HG03139 (cell line): Measurements from ENCODE around the gene BMP15.

ENCODE experiments used
- ATAC-seq: cut with Tn5 transposase; IDR thresholded peaks from one replicate; pipeline ENCODE4 v1.9.1; 2021; ENCODE audit not compliant: unreplicated experiment

The BMP15 gene

DNA sequence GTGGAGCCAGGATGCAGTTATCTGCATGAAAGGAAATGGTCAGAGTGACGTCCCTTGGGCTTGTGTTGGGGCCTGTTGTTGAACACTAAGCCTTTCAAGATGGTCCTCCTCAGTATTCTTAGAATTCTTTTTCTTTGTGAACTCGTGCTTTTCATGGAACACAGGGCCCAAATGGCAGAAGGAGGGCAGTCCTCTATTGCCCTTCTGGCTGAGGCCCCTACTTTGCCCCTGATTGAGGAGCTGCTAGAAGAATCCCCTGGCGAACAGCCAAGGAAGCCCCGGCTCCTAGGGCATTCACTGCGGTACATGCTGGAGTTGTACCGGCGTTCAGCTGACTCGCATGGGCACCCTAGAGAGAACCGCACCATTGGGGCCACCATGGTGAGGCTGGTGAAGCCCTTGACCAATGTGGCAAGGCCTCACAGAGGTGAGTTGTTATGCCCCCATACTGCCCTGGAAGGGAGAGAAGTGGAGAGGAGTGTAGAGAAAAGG is at the start of gene BMP15:
TSS of gene BMP15 (plus strand) at position 51 of the 492 bp plus-strand sequence. CDS start at position 100, 49 bp downstream.
- ATAC-seq: no peak

DNA sequence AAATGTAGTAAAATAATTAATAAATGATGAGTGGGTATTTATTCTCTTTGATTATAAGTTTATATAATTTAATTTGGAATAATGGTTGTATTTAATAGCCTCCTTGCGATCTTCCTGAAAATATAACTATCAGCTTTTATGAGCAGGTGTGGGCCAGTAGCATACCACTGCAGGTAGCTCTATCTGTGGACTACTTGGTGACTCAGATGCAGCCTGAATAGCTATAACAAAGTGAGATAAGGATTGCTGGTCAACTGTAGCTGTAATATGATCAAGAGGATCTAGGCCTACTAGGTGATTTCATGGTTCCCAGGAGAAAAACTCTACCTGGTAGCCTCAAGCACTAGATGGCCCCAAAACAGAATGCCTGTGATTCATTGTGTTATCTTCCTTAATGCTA is 47.1 kb upstream of the BMP15 start:
- no peak for ATAC-seq

DNA sequence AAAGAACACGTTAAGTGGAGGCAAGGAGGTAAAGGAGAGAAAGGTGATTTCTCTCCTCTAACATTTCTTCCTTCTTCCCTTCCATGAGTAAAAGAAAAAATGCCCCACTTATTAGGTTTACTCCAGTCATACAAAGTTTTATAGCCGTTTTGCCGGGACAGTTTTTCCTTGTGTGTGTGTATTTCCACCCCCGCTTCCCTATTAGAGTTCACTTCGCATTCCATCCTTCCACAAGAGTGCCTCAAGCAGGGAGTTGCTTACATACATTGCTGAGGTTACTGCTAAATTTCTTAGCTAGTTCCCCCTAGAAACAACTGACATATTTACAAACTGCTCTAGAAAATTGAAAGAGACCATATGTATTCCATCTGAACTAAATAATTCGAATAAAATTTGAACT is 45.2 kb upstream of the BMP15 start:
- no peak for ATAC-seq

DNA sequence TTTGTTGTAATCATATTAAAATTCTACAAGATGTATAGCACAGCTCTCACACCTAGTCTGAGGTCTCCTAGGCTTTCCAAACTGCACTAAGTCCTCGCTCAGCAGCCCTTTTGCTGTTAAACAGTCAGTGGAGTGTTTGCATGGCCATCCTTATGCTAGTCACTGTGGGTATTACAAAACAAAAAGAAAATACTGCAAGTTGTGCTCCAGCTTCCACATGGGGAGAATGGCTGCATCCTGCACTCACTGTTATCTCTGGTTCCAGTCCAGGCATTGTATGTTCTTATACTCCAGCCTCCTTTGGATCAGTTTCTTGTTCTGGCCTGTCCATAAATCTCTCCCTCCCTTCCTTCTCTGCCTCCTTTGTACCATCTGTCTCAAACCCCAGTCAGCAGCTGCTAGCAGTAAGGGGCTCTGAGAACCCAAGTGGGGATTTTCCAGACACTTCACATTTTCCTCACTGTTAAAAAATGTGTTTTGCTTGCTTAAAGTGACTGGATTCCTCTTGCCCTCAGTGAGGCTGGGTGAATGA is 38.5 kb upstream of the BMP15 start:
- ATAC-seq: no peak

DNA sequence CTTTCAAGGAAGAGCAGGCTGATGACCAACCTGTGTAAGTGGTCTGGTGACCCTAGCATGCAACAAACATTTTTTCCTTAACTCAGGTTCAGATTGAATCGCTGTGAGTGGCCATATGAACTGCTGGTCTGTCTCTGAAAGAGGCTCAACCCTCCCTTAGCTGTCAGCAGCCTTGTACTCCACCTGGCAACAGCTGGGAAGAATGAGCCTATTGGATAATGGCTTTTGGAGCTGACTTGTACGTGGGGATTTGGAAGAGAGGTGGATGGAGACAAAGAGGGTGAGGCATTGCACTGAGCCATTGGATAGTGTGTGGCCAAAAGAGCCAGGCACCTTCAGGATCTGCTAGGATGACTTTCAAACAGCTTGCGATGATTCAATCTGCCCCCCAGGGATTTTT is 35.7 kb upstream of the BMP15 start:
- ATAC-seq: no peak

DNA sequence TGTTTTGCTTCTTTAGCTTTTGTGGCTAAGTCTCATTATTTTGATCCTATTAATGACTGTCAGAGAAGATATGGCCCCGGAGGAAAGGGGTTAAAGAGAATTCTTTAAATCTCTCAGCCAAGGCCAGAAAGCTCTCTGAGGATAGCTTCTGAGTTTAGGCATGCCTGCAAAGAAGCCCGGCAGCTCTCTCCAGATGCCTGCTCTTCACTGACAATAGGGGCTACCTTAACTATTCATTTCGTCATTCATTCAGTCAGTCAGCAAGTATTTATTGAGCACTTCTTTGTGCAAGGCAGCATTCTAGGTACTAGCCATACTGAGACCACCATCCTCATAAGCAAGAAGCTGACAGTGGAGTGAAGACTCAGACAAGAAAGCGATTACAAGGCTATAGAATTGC is 34.0 kb upstream of the BMP15 start:
- ATAC-seq: no peak

DNA sequence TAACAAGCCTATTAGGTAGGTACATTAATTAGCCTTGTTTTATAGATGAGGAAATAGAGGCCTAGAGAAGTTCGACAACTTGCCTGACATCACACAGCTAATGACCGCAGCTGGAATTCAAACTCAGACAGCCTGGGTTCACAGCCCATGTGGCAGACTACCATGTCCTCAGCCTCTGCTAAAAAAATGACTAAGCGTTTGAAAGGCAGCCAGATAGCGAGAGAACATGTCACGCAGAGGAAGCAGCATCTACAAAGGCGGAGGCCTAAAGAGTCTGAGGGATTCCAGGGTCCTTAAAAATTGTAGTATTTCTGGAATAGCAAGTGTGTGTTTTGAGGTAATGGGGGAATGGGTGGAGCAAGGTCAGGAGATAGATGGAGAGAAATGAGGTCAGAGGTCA is 33.2 kb upstream of the BMP15 start:
- ATAC-seq: no peak

- ATAC-seq: no peak
These were observed 29.5 kb upstream of the BMP15 start for GRCh38 chrX:50881028-50881427.

DNA sequence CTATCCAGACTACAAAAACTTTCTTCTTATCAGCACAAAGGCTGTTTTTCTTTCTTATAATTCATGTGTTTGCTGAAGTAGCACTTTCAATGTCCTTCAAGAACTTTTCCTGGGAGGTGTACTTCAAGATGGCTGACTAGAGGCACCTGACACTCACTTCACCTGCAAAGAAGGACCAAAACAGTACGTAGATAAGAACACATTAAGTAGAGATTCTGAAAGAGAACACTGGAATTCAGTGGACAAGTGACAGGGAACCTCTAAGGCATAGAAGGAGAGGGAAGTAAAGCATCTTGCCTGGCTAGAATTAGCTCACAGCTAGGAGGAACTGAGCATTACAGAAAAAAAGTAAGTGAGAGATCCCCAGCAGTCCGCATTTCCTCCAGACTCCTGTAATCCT is 21.7 kb upstream of the BMP15 start:
- no peak for ATAC-seq

- no peak for ATAC-seq
These were observed 21.0 kb upstream of the BMP15 start for GRCh38 chrX:50889582-50889981.

DNA sequence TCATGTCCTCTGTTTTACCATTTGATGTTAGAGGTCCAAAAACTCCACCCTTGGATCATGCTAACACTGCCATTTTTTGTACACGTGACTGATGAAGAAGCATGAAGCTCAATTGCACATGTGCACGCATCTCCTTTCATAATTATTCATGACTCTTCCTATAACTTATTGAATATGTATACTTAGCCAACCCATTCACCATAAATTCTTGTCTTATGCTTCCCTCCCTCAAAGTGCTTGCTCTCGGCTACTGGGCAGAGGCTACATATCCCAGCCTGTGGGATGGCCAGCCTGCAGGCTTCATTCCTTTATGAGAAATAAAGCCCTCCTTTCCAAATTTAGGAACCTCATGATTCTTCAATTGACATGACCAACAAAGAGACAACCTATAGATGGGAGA is 17.5 kb upstream of the BMP15 start:
- no peak for ATAC-seq

GRCh38 chrX:50893466-50893865 is 17.1 kb upstream of the BMP15 start:
- no peak for ATAC-seq

GRCh38 chrX:50905334-50905733 is 5.2 kb upstream of the BMP15 start:
- no peak for ATAC-seq

- no peak for ATAC-seq
These were observed 3.0 kb downstream of the BMP15 start for GRCh38 chrX:50913520-50913919.

DNA sequence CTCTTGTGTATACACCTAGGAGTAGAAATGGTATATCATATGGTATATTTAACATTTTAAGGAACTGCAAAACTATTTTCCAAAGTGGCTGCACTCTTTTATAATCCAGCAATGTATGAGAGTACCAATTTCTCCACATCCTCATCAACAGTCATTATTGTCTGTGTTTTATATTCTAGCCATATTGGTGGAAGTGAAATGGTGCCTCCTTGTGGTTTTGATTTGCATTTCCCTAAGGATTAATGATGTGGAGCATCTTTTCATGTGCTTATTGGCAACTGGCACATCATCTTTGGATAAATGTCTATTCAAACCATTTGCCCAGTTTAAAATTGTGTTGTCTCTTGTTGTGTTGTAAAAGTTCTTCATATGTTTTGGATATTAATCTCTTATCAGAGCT is 9.6 kb downstream of the BMP15 start:
- no peak for ATAC-seq

- ATAC-seq: no peak
These were observed 16.6 kb downstream of the BMP15 start for GRCh38 chrX:50927127-50927526.

GRCh38 chrX:50941638-50942037 is 31.1 kb downstream of the BMP15 start:
- ATAC-seq: no peak

GRCh38 chrX:50942471-50942870 is 31.9 kb downstream of the BMP15 start:
- no peak for ATAC-seq

- no peak for ATAC-seq
These were observed 41.9 kb downstream of the BMP15 start for GRCh38 chrX:50952406-50952805.

DNA sequence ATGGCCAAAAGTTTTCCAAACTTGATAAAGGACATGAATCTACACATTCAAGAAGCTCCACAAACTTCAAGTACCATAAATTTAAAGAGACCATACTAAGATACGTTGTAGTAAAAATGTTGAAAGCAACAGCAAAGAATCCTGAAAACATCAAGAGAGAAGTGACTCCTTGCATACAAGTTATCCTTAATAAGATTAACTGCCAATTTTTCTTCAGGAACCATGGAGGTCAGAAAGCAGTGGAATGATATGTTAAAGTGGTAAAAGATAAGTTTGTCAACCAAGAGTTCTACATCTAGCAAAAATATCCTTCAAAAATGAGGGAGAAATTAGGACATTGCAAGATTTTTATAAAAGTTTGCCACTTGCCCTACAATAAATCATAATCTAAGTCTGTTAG is 43.3 kb downstream of the BMP15 start:
- no peak for ATAC-seq

- ATAC-seq: no peak
These were observed 51.6 kb downstream of the BMP15 start for GRCh38 chrX:50962156-50962555.

- no peak for ATAC-seq
These were observed 53.3 kb downstream of the BMP15 start for GRCh38 chrX:50963842-50964241.
